HEK293 (cell line): ENCODE measurements around the gene FAM43A.

ENCODE experiments used
- CTCF ChIA-PET: fragments of 350-600 bp; formaldehyde crosslinking; extraction: SDS; loops from one replicate; lab custom pipeline; 2021; ENCODE audit warnings: antibody characterized with exemption; lab: Yijun Ruan, JAX
- POLR2A ChIA-PET: fragments of 300-600 bp; formaldehyde crosslinking; extraction: SDS; loops from one replicate; lab custom pipeline; 2020; ENCODE audit warnings: antibody characterized with exemption, inconsistent platforms; lab: Yijun Ruan, JAX
- H3K27ac ChIP-seq: fragments of 200-500 bp; sonication (Bioruptor generic); 2 replicates; pipeline ENCODE4 v1.5.1; 2014; ENCODE audit warnings: low read depth, low read length, control low read depth, inconsistent platforms; ENCODE audit errors: extremely low read depth
- H3K36me3 ChIP-seq, 2 experiments: fragments of 200-500 bp in 1 of 2; sonication (Bioruptor generic) in 1 of 2; 1 replicate in 1 of 2; 2 replicates in 1 of 2; pipeline ENCODE4 v1.5.1; 2014 to 2017; ENCODE audit warnings: inconsistent platforms in 2 of 2, low read length in 2 of 2; ENCODE audit not compliant: control insufficient read depth in 2 of 2, insufficient read depth in 1 of 2
- H3K4me1 ChIP-seq: fragments of 200-500 bp; sonication (Bioruptor generic); 2 replicates; pipeline ENCODE4 v1.5.1; 2014; ENCODE audit warnings: mild to moderate bottlenecking, low read length, inconsistent platforms; ENCODE audit not compliant: control insufficient read depth, insufficient read depth
- H3K4me3 ChIP-seq: 2 replicates; pipeline ENCODE4 v1.5.1; 2011; ENCODE audit warnings: low read depth, mild to moderate bottlenecking, control low read depth, low read length, moderate library complexity
- H3K9me3 ChIP-seq: fragments of 200-500 bp; sonication (Bioruptor generic); 2 replicates; pipeline ENCODE4 v1.5.1; 2014; ENCODE audit warnings: low read depth, low read length, inconsistent platforms; ENCODE audit not compliant: control insufficient read depth, insufficient read depth
- EGR2 ChIP-seq: fragments of 450-650 bp; formaldehyde crosslinking; IDR thresholded peaks from 2 replicates; pipeline ENCODE4 v1.5.1; 2016; ENCODE audit warnings: low read depth, missing biosample characterization, missing genetic modification characterization
- GLI4 ChIP-seq: fragments of 450-650 bp; formaldehyde crosslinking; IDR thresholded peaks from 2 replicates; pipeline ENCODE4 v1.5.1; 2016; ENCODE audit warnings: missing biosample characterization, missing genetic modification characterization
- GLIS1 ChIP-seq: fragments of 450-650 bp; formaldehyde crosslinking; IDR thresholded peaks from 2 replicates; pipeline ENCODE4 v1.5.1; 2016; ENCODE audit warnings: missing biosample characterization, missing genetic modification characterization
- GLIS2 ChIP-seq: fragments of 450-650 bp; formaldehyde crosslinking; IDR thresholded peaks from 2 replicates; pipeline ENCODE4 v1.5.1; 2016; ENCODE audit warnings: missing biosample characterization, missing genetic modification characterization
- REPIN1 ChIP-seq: fragments of 450-650 bp; formaldehyde crosslinking; IDR thresholded peaks from 2 replicates; pipeline ENCODE4 v1.5.1; 2017; ENCODE audit warnings: missing biosample characterization, missing genetic modification characterization, low read depth
- SETDB1 ChIP-seq: IDR thresholded peaks from one replicate; pipeline ENCODE4 v1.6.1; 2017; ENCODE audit warnings: mild to moderate bottlenecking, low read length, moderate library complexity, mixed read lengths; ENCODE audit not compliant: insufficient read length
- YY2 ChIP-seq: fragments of 450-650 bp; formaldehyde crosslinking; IDR thresholded peaks from 2 replicates; pipeline ENCODE4 v1.5.1; 2016; ENCODE audit warnings: missing biosample characterization, missing genetic modification characterization
- ZBTB17 ChIP-seq: fragments of 450-650 bp; formaldehyde crosslinking; IDR thresholded peaks from 2 replicates; pipeline ENCODE4 v1.5.1; 2016; ENCODE audit warnings: missing biosample characterization, missing genetic modification characterization
- ZBTB49 ChIP-seq: fragments of 450-650 bp; formaldehyde crosslinking; IDR thresholded peaks from 2 replicates; pipeline ENCODE4 v1.5.1; 2016; ENCODE audit warnings: missing biosample characterization, missing genetic modification characterization, low read depth
- ZNF114 ChIP-seq: fragments of 450-650 bp; formaldehyde crosslinking; IDR thresholded peaks from 2 replicates; pipeline ENCODE4 v1.5.0; 2017; ENCODE audit warnings: missing biosample characterization, missing genetic modification characterization
- ZNF121 ChIP-seq: fragments of 450-650 bp; formaldehyde crosslinking; IDR thresholded peaks from 2 replicates; pipeline ENCODE4 v1.5.1; 2016; ENCODE audit warnings: missing biosample characterization, missing genetic modification characterization
- ZNF132 ChIP-seq: fragments of 450-650 bp; formaldehyde crosslinking; IDR thresholded peaks from 2 replicates; pipeline ENCODE4 v1.5.1; 2017; ENCODE audit warnings: missing biosample characterization, missing genetic modification characterization, borderline replicate concordance
- ZNF138 ChIP-seq: fragments of 450-650 bp; formaldehyde crosslinking; IDR thresholded peaks from 2 replicates; pipeline ENCODE4 v1.5.1; 2016; ENCODE audit warnings: missing biosample characterization, missing genetic modification characterization, borderline replicate concordance
- ZNF155 ChIP-seq: fragments of 450-650 bp; formaldehyde crosslinking; IDR thresholded peaks from 2 replicates; pipeline ENCODE4 v1.5.1; 2016; ENCODE audit warnings: missing biosample characterization, missing genetic modification characterization
- ZNF223 ChIP-seq: fragments of 450-650 bp; formaldehyde crosslinking; IDR thresholded peaks from 2 replicates; pipeline ENCODE4 v1.5.1; 2016; ENCODE audit warnings: missing biosample characterization, missing genetic modification characterization
- ZNF239 ChIP-seq: fragments of 450-650 bp; formaldehyde crosslinking; IDR thresholded peaks from 2 replicates; pipeline ENCODE4 v1.5.1; 2016; ENCODE audit warnings: missing biosample characterization, missing genetic modification characterization
- ZNF266 ChIP-seq: fragments of 450-650 bp; formaldehyde crosslinking; IDR thresholded peaks from 2 replicates; pipeline ENCODE4 v1.5.1; 2016; ENCODE audit warnings: missing biosample characterization, missing genetic modification characterization, low read depth
- ZNF426 ChIP-seq: fragments of 450-650 bp; formaldehyde crosslinking; IDR thresholded peaks from 2 replicates; pipeline ENCODE4 v1.5.1; 2017; ENCODE audit warnings: missing biosample characterization, missing genetic modification characterization, mild to moderate bottlenecking, inconsistent platforms, moderate library complexity
- ZNF558 ChIP-seq: fragments of 450-650 bp; formaldehyde crosslinking; IDR thresholded peaks from 2 replicates; pipeline ENCODE4 v1.5.1; 2016; ENCODE audit warnings: missing biosample characterization, missing genetic modification characterization
- ZSCAN18 ChIP-seq: fragments of 450-650 bp; formaldehyde crosslinking; IDR thresholded peaks from 2 replicates; pipeline ENCODE4 v1.5.1; 2016; ENCODE audit warnings: missing biosample characterization, missing genetic modification characterization
- TF ChIP-seq, protein P1 (sequence below): fragments of 450-650 bp; formaldehyde crosslinking; IDR thresholded peaks from 2 replicates; pipeline ENCODE4 v1.5.1; 2016; ENCODE audit warnings: missing biosample characterization, missing genetic modification characterization, borderline replicate concordance
- TF ChIP-seq, protein P2 (sequence below): fragments of 450-650 bp; formaldehyde crosslinking; IDR thresholded peaks from 2 replicates; pipeline ENCODE4 v1.5.1; 2017; ENCODE audit warnings: missing biosample characterization, missing genetic modification characterization
- TF ChIP-seq, protein P3 (sequence below): fragments of 450-650 bp; formaldehyde crosslinking; IDR thresholded peaks from 2 replicates; pipeline ENCODE4 v1.5.1; 2016; ENCODE audit warnings: missing biosample characterization, missing genetic modification characterization, low read depth
- TF ChIP-seq, protein P4 (sequence below): IDR thresholded peaks from 2 replicates; pipeline ENCODE4 v1.6.1; 2011; ENCODE audit warnings: mild to moderate bottlenecking, low read depth, low read length, borderline replicate concordance

FAM43A gene

GRCh38 chr3:194661374-194661773, 24.3 kb upstream of the FAM43A start (continued):
- TF ChIP-seq ZNF114 (tag by site-specific recombination) (no peak), ZBTB17 (no peak), GLIS2 (tag by site-specific recombination) (no peak), ZNF155 (tag by site-specific recombination) (no peak), GLI4 (tag by site-specific recombination) (no peak), GLIS1 (no peak), ZNF121 (no peak), ZNF138 (tag by site-specific recombination) (no peak), ZNF223 (tag by site-specific recombination) (no peak), EGR2 (tag by site-specific recombination) (no peak), ZSCAN18 (no peak)
- TF ChIP-seq, protein P1, sequence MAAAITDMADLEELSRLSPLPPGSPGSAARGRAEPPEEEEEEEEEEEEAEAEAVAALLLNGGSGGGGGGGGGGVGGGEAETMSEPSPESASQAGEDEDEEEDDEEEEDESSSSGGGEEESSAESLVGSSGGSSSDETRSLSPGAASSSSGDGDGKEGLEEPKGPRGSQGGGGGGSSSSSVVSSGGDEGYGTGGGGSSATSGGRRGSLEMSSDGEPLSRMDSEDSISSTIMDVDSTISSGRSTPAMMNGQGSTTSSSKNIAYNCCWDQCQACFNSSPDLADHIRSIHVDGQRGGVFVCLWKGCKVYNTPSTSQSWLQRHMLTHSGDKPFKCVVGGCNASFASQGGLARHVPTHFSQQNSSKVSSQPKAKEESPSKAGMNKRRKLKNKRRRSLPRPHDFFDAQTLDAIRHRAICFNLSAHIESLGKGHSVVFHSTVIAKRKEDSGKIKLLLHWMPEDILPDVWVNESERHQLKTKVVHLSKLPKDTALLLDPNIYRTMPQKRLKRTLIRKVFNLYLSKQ (tag by site-specific recombination) = no peak
- TF ChIP-seq, protein P2, sequence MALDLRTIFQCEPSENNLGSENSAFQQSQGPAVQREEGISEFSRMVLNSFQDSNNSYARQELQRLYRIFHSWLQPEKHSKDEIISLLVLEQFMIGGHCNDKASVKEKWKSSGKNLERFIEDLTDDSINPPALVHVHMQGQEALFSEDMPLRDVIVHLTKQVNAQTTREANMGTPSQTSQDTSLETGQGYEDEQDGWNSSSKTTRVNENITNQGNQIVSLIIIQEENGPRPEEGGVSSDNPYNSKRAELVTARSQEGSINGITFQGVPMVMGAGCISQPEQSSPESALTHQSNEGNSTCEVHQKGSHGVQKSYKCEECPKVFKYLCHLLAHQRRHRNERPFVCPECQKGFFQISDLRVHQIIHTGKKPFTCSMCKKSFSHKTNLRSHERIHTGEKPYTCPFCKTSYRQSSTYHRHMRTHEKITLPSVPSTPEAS (tag by site-specific recombination) = no peak

DNA sequence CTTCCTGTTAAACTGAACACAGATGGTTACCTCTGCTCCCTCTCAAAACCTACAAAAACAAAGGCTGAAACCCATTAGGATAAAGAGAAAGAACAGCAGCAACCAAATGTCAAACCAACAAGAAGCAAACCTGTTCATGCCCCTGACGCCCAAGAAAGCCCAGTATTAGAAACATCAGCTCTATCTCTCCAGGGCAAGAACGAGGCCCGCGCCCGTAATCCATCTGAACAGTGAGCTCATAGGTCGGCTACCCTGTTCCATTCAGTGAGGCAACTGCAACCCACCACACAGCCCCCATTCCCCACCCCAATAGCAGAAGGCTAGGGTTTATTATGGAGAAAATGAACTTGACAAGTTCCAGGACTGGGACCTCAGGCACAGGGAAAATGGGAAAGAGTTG, 23.7 kb upstream of the FAM43A start:
- Histone ChIP-seq H3K27ac (no peak overlapping the region), H3K4me3 (no peak overlapping the region), H3K9me3 (no peaks in the 10 kb centered on the region), H3K36me3 (peaks cover 13 to 88% of the 10 kb centered on the region in 2 experiments), H3K4me1 (no peaks in the 10 kb centered on the region)
- ChIA-PET CTCF (interaction anchor here (0.7 kb wide), 1 partner anchor 9 kb away, joined by 3 read pairs; no protein-coding TSS in a partner anchor), POLR2A (no interaction called here)
- no peak for TF ChIP-seq SETDB1
- no peak for TF ChIP-seq REPIN1 (tag by site-specific recombination)
- TF ChIP-seq YY2 (tag by site-specific recombination) = no peak
- TF ChIP-seq ZNF132 (tag by site-specific recombination) = no peak
- no peak for TF ChIP-seq ZNF266 (tag by site-specific recombination)
- no peak for TF ChIP-seq ZNF426 (tag by site-specific recombination)
- no peak for TF ChIP-seq ZNF239 (tag by site-specific recombination)
- no peak for TF ChIP-seq ZNF558 (tag by site-specific recombination)
- TF ChIP-seq, protein P3, sequence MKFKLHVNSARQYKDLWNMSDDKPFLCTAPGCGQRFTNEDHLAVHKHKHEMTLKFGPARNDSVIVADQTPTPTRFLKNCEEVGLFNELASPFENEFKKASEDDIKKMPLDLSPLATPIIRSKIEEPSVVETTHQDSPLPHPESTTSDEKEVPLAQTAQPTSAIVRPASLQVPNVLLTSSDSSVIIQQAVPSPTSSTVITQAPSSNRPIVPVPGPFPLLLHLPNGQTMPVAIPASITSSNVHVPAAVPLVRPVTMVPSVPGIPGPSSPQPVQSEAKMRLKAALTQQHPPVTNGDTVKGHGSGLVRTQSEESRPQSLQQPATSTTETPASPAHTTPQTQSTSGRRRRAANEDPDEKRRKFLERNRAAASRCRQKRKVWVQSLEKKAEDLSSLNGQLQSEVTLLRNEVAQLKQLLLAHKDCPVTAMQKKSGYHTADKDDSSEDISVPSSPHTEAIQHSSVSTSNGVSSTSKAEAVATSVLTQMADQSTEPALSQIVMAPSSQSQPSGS (tag by site-specific recombination) = no peak
- TF ChIP-seq ZBTB49 = no peak
- TF ChIP-seq, protein P4, sequence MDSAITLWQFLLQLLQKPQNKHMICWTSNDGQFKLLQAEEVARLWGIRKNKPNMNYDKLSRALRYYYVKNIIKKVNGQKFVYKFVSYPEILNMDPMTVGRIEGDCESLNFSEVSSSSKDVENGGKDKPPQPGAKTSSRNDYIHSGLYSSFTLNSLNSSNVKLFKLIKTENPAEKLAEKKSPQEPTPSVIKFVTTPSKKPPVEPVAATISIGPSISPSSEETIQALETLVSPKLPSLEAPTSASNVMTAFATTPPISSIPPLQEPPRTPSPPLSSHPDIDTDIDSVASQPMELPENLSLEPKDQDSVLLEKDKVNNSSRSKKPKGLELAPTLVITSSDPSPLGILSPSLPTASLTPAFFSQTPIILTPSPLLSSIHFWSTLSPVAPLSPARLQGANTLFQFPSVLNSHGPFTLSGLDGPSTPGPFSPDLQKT = no peak
